ENCODE measurements around the gene SYNM. TPM values are rescaled to one million over a fixed set of nuclear protein-coding genes. Genes with fewer than 3 reads are reported as not detected.

SYNM gene
- total and polyA plus RNA-seq, 7 experiments from 2014 or later, result 0.17 to 6.0 (median 1.6) TPM

DNA sequence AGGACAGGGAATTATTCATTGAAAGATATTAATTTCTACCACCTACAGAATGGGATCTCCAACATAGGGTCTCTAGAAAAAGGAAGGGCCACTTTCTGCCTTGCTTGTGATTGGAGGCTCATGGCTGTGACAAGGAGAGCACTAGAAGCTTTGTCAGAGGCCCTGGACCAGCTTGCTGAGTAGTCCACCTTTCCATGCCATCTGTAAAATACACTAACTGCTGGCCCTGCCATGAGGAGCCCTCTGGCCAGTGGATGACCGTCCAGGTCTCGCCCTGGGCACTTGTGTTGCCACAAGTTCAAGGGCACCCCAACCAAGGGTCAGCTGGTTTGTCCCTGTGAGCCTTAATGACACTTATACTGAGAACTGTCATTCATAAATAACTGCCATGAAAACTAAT lies 1.6 kb upstream of the SYNM start:
- Mint-ChIP-seq H3K4me3 (peak overlapping the region in 3 of 10 donors; percentile 27 to 57 (median 53)), H3K27me3 (peaks cover 47 to 64% (median 49%) of the 10 kb centered on the region in 5 donors), H3K4me1 (peaks cover 0 to 17% (median 9%) of the 10 kb centered on the region in 7 donors), H3K27ac (no peak overlapping the region), H3K9me3 (peaks cover 0 to 2% (median 0%) of the 10 kb centered on the region in 11 donors), H3K36me3 (no peaks in the 10 kb centered on the region)
- no peaks in the 10 kb centered on the region for H3K36me3 ChIP-seq (ENCODE audit: control insufficient read depth in 2 of 3, insufficient read depth in 3 of 3, low read length in 3 of 3)
- no peak for DNase-seq
- H3K4me3 ChIP-seq (ENCODE audit: low read length), result no peak overlapping the region
- H3K4me1 ChIP-seq (ENCODE audit: control insufficient read depth in 2 of 2, insufficient read depth in 2 of 2, low read length in 2 of 2), result peaks cover 0 to 11% of the 10 kb centered on the region in 2 donors
- H3K9me3 ChIP-seq (ENCODE audit: control insufficient read depth in 2 of 3, low read length in 3 of 3), result no peaks in the 10 kb centered on the region
- ChIA-PET CTCF (interaction anchor here (0.8 kb wide), 1 partner anchor 107 kb away, joined by 3 read pairs; no protein-coding TSS in a partner anchor), POLR2A (no interaction called here)
- no peak for ATAC-seq
- intact Hi-C loops (cut with micrococcal nuclease), result loop anchor here in 1 of 2 donors (10.0 kb wide), 1 partner anchor 602 kb away; no protein-coding TSS in a partner anchor
- H3K27ac ChIP-seq (ENCODE audit: low read depth, low read length), result no peak overlapping the region
- peaks cover 0 to 5% of the 10 kb centered on the region in 2 donors for H3K27me3 ChIP-seq (ENCODE audit: control insufficient read depth in 2 of 2, insufficient read depth in 2 of 2, low read length in 2 of 2)

GRCh38 chr15:99105514-99106341 lies 848 bp downstream of the SYNM start:
- Histone ChIP-seq H3K36me3 (ENCODE audit: control insufficient read depth in 2 of 3, insufficient read depth in 3 of 3, low read length in 3 of 3) (no peaks in the 10 kb centered on the region), H3K4me1 (ENCODE audit: control insufficient read depth in 2 of 2, insufficient read depth in 2 of 2, low read length in 2 of 2) (peaks cover 0 to 12% of the 10 kb centered on the region in 2 donors), H3K27ac (ENCODE audit: low read depth, low read length) (no peak overlapping the region), H3K4me3 (ENCODE audit: low read length) (no peak overlapping the region), H3K27me3 (ENCODE audit: control insufficient read depth in 2 of 2, insufficient read depth in 2 of 2, low read length in 2 of 2) (peaks cover 0 to 5% of the 10 kb centered on the region in 2 donors), H3K9me3 (ENCODE audit: control insufficient read depth in 2 of 3, low read length in 3 of 3) (no peaks in the 10 kb centered on the region)
- Mint-ChIP-seq H3K9me3 (no peaks in the 10 kb centered on the region), H3K4me3 (peak overlapping the region; percentile 10 to 81 (median 72)), H3K27me3 (peaks cover 33 to 54% (median 36%) of the 10 kb centered on the region in 5 donors), H3K4me1 (peaks cover 0 to 29% (median 10%) of the 10 kb centered on the region in 7 donors), H3K27ac (peak overlapping the region in 8 of 9 donors; percentile 7 to 94 (median 66)), H3K36me3 (no peaks in the 10 kb centered on the region)
- intact Hi-C loops (cut with micrococcal nuclease), result loop anchor here (1.0 to 10.0 kb wide), 3 partner anchors 108 to 599 kb away; partner anchors contain the start of gene MEF2A (in 1 of the 2)
- DNase-seq (peak; percentile 11 to 54 (median 16)), ATAC-seq (peak; percentile 44)
- ChIA-PET POLR2A (interaction anchor here (1.0 kb wide), 1 partner anchor 9 kb away, joined by 3 read pairs; no protein-coding TSS in a partner anchor), CTCF (interaction anchor here (1.1 kb wide), 1 partner anchor 105 kb away, joined by 3 read pairs; no protein-coding TSS in a partner anchor)

DNA sequence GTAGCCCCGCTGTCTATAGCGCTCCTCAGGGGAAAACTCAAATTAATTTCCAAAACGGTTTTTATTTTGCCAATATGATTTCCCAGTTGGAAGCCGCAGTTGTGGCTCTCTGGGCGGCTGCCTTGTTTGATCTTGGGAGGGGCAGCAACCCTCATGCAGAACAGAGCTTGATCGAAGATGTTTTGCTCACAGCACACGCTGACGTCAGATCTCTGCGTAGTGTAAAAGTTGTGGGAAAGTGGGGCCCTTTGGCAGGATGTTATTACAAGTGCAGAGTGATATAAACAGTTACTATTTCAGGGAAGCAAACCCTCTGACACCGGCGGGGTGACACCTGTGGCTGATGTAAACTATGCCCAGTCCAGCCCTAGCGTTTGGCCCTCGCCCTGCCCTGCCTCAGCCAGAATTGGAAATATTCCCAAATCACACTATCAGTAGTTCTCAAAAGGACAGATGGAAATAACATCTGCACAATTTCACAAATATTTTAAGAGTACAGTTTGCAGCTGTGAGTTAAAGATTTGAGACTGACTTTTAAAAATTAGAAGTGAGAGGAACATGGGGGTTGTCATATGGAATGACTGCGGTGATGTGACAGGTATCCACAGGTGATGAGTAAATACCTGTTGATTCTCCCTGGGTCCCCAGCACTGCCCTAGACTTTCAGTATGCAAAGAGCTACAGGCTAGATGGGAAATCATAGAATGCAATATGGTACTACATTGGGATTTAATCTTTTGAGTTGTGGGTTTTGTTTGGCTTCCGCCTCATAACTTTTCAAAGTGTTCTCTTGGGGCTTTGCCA lies 1.7 kb downstream of the SYNM start:
- peak; percentile 23 for ATAC-seq
- Mint-ChIP-seq H3K27me3 (peaks cover 29 to 52% (median 30%) of the 10 kb centered on the region in 5 donors), H3K4me3 (peak overlapping the region; percentile 10 to 81 (median 72)), H3K36me3 (no peaks in the 10 kb centered on the region), H3K9me3 (no peaks in the 10 kb centered on the region), H3K4me1 (peaks cover 0 to 34% (median 17%) of the 10 kb centered on the region in 7 donors), H3K27ac (peak overlapping the region; percentile 7 to 94 (median 74))
- intact Hi-C loops (cut with micrococcal nuclease), result loop anchor here in 1 of 2 donors (5.0 to 10.0 kb wide), 2 partner anchors 461 to 598 kb away; partner anchors contain the start of gene MEF2A
- no peak overlapping the region for H3K27ac ChIP-seq (ENCODE audit: low read depth, low read length)
- peak in 5 of 9 donors; percentile 29 to 58 (median 49) for DNase-seq
- no peak overlapping the region for H3K4me3 ChIP-seq (ENCODE audit: low read length)
- peaks cover 0 to 5% of the 10 kb centered on the region in 2 donors for H3K27me3 ChIP-seq (ENCODE audit: control insufficient read depth in 2 of 2, insufficient read depth in 2 of 2, low read length in 2 of 2)
- H3K36me3 ChIP-seq (ENCODE audit: control insufficient read depth in 2 of 3, insufficient read depth in 3 of 3, low read length in 3 of 3), result no peaks in the 10 kb centered on the region
- no peaks in the 10 kb centered on the region for H3K9me3 ChIP-seq (ENCODE audit: control insufficient read depth in 2 of 3, low read length in 3 of 3)
- CTCF ChIA-PET, result no interaction called here
- peaks cover 0 to 12% of the 10 kb centered on the region in 2 donors for H3K4me1 ChIP-seq (ENCODE audit: control insufficient read depth in 2 of 2, insufficient read depth in 2 of 2, low read length in 2 of 2)
- POLR2A ChIA-PET, result no interaction called here

- no peaks in the 10 kb centered on the region for H3K9me3 Mint-ChIP-seq
- peaks cover 0 to 30% (median 17%) of the 10 kb centered on the region in 7 donors for H3K4me1 Mint-ChIP-seq
- Histone ChIP-seq H3K4me3 (ENCODE audit: low read length) (no peak overlapping the region), H3K27me3 (ENCODE audit: control insufficient read depth in 2 of 2, insufficient read depth in 2 of 2, low read length in 2 of 2) (peaks cover 0 to 5% of the 10 kb centered on the region in 2 donors), H3K4me1 (ENCODE audit: control insufficient read depth in 2 of 2, insufficient read depth in 2 of 2, low read length in 2 of 2) (peaks cover 0 to 12% of the 10 kb centered on the region in 2 donors), H3K27ac (ENCODE audit: low read depth, low read length) (no peak overlapping the region), H3K9me3 (ENCODE audit: control insufficient read depth in 2 of 3, low read length in 3 of 3) (no peaks in the 10 kb centered on the region), H3K36me3 (ENCODE audit: control insufficient read depth in 2 of 3, insufficient read depth in 3 of 3, low read length in 3 of 3) (no peaks in the 10 kb centered on the region)
- ChIA-PET CTCF (no interaction called here), POLR2A (no interaction called here)
- peaks cover 11 to 36% (median 15%) of the 10 kb centered on the region in 5 donors for H3K27me3 Mint-ChIP-seq
- H3K36me3 Mint-ChIP-seq, result no peaks in the 10 kb centered on the region
- peak overlapping the region in 1 of 9 donors; percentile 10 for H3K27ac Mint-ChIP-seq
- no peak for ATAC-seq
- intact Hi-C loops (cut with micrococcal nuclease), result loop anchor here in 1 of 2 donors (5.0 to 10.0 kb wide), 2 partner anchors 458 to 596 kb away; partner anchors contain the start of gene MEF2A
- H3K4me3 Mint-ChIP-seq, result peak overlapping the region in 2 of 10 donors; percentile 23 to 47
- DNase-seq, result no peak
These were observed 4.1 kb downstream of the SYNM start for GRCh38 chr15:99108993-99109392.

GRCh38 chr15:99109555-99110021 lies 4.7 kb downstream of the SYNM start:
- ChIA-PET POLR2A (no interaction called here), CTCF (no interaction called here)
- H3K36me3 ChIP-seq (ENCODE audit: control insufficient read depth in 2 of 3, insufficient read depth in 3 of 3, low read length in 3 of 3), result no peaks in the 10 kb centered on the region
- peaks cover 11 to 36% (median 15%) of the 10 kb centered on the region in 5 donors for H3K27me3 Mint-ChIP-seq
- peaks cover 0 to 12% of the 10 kb centered on the region in 2 donors for H3K4me1 ChIP-seq (ENCODE audit: control insufficient read depth in 2 of 2, insufficient read depth in 2 of 2, low read length in 2 of 2)
- ATAC-seq (no peak), DNase-seq (no peak)
- intact Hi-C loops (cut with micrococcal nuclease), result loop anchor here in 1 of 2 donors (5.0 to 10.0 kb wide), 2 partner anchors 458 to 595 kb away; partner anchors contain the start of gene MEF2A
- no peaks in the 10 kb centered on the region for H3K36me3 Mint-ChIP-seq
- H3K27ac ChIP-seq (ENCODE audit: low read depth, low read length), result no peak overlapping the region
- H3K27ac Mint-ChIP-seq, result no peak overlapping the region
- H3K9me3 Mint-ChIP-seq, result no peaks in the 10 kb centered on the region
- H3K4me1 Mint-ChIP-seq, result peaks cover 0 to 30% (median 17%) of the 10 kb centered on the region in 7 donors
- peaks cover 0 to 5% of the 10 kb centered on the region in 2 donors for H3K27me3 ChIP-seq (ENCODE audit: control insufficient read depth in 2 of 2, insufficient read depth in 2 of 2, low read length in 2 of 2)
- H3K9me3 ChIP-seq (ENCODE audit: control insufficient read depth in 2 of 3, low read length in 3 of 3), result no peaks in the 10 kb centered on the region
- H3K4me3 ChIP-seq (ENCODE audit: low read length), result no peak overlapping the region
- H3K4me3 Mint-ChIP-seq, result no peak overlapping the region

- POLR2A ChIA-PET, result no interaction called here
- Mint-ChIP-seq H3K9me3 (no peaks in the 10 kb centered on the region), H3K27me3 (peaks cover 11 to 36% (median 15%) of the 10 kb centered on the region in 5 donors)
These were observed 5.2 kb downstream of the SYNM start for GRCh38 chr15:99110093-99110492.

More at GRCh38 chr15:99110093-99110492, 5.2 kb downstream of the SYNM start:
- Histone ChIP-seq H3K4me1 (ENCODE audit: control insufficient read depth in 2 of 2, insufficient read depth in 2 of 2, low read length in 2 of 2) (peaks cover 0 to 12% of the 10 kb centered on the region in 2 donors), H3K9me3 (ENCODE audit: control insufficient read depth in 2 of 3, low read length in 3 of 3) (no peaks in the 10 kb centered on the region), H3K27ac (ENCODE audit: low read depth, low read length) (no peak overlapping the region), H3K36me3 (ENCODE audit: control insufficient read depth in 2 of 3, insufficient read depth in 3 of 3, low read length in 3 of 3) (no peaks in the 10 kb centered on the region), H3K27me3 (ENCODE audit: control insufficient read depth in 2 of 2, insufficient read depth in 2 of 2, low read length in 2 of 2) (peaks cover 0 to 5% of the 10 kb centered on the region in 2 donors), H3K4me3 (ENCODE audit: low read length) (no peak overlapping the region)
- Mint-ChIP-seq H3K27ac (no peak overlapping the region), H3K4me1 (peaks cover 0 to 30% (median 17%) of the 10 kb centered on the region in 7 donors), H3K4me3 (no peak overlapping the region), H3K36me3 (no peaks in the 10 kb centered on the region)
- DNase-seq, result no peak
- intact Hi-C loops (cut with micrococcal nuclease), result no loop called here
- CTCF ChIA-PET, result interaction anchor here (0.6 kb wide), 1 partner anchor 667 kb away, joined by 3 read pairs; no protein-coding TSS in a partner anchor
- ATAC-seq, result no peak

All from naive thymus-derived CD4-positive, alpha-beta T cell (primary cell).